NK-92 (cell line): ENCODE measurements around the gene FXYD4.

Experiments
- DNase-seq: peaks from one replicate; lab custom pipeline; 2025; ENCODE audit not compliant: unreplicated experiment; lab: John Stamatoyannopoulos, UW

FXYD4 gene

GRCh38 chr10:43343126-43343525 lies 28.3 kb upstream of the FXYD4 start:
- no peak for DNase-seq

GRCh38 chr10:43344051-43344450 lies 27.4 kb upstream of the FXYD4 start:
- no peak for DNase-seq

GRCh38 chr10:43347997-43348396 lies 23.4 kb upstream of the FXYD4 start:
- no peak for DNase-seq

- DNase-seq: peak; percentile 8
Measured at GRCh38 chr10:43348511-43349312, 22.7 kb upstream of the FXYD4 start.

GRCh38 chr10:43350156-43350555 lies 21.3 kb upstream of the FXYD4 start:
- no peak for DNase-seq

- no peak for DNase-seq
Measured at GRCh38 chr10:43350686-43351085, 20.8 kb upstream of the FXYD4 start.

- DNase-seq: no peak
Measured at GRCh38 chr10:43351301-43351700, 20.1 kb upstream of the FXYD4 start.

GRCh38 chr10:43352951-43353350 lies 18.5 kb upstream of the FXYD4 start:
- no peak for DNase-seq

- DNase-seq: no peak
Measured at GRCh38 chr10:43353495-43354329, 17.7 kb upstream of the FXYD4 start.

GRCh38 chr10:43354330-43354635 lies 17.2 kb upstream of the FXYD4 start:
- DNase-seq: no peak

GRCh38 chr10:43354879-43355380 lies 16.5 kb upstream of the FXYD4 start:
- DNase-seq: no peak

- no peak for DNase-seq
Measured at GRCh38 chr10:43355749-43356371, 15.6 kb upstream of the FXYD4 start.

GRCh38 chr10:43360086-43360485 lies 11.3 kb upstream of the FXYD4 start:
- no peak for DNase-seq

GRCh38 chr10:43361547-43362190 lies 9.8 kb upstream of the FXYD4 start:
- no peak for DNase-seq

- peak; percentile 77 for DNase-seq
Measured at GRCh38 chr10:43362191-43362839, 9.1 kb upstream of the FXYD4 start.

GRCh38 chr10:43365001-43365400 lies 6.4 kb upstream of the FXYD4 start:
- no peak for DNase-seq

GRCh38 chr10:43369921-43370320 lies 1.5 kb upstream of the FXYD4 start:
- DNase-seq: no peak

GRCh38 chr10:43370671-43371215 lies 693 bp upstream of the FXYD4 start:
- DNase-seq: no peak

GRCh38 chr10:43372765-43373361 lies 1.4 kb downstream of the FXYD4 start:
- no peak for DNase-seq

- DNase-seq: no peak
Measured at GRCh38 chr10:43373461-43373860, 2.0 kb downstream of the FXYD4 start.
